ENCODE results near the gene ST6GAL2.

The ST6GAL2 gene

GRCh38 chr2:106899786-106900530, 14.0 kb upstream of the ST6GAL2 start:
- DNase-seq (ENCODE audit: low read depth), result no peak
- no peak overlapping the region for H3K4me3 ChIP-seq (ENCODE audit: low read depth, low read length)
- no peak for TF ChIP-seq CTCF (IDR thresholded peaks at IDR 0.05; ENCODE audit: low read depth, low read length, missing control alignments)

DNA sequence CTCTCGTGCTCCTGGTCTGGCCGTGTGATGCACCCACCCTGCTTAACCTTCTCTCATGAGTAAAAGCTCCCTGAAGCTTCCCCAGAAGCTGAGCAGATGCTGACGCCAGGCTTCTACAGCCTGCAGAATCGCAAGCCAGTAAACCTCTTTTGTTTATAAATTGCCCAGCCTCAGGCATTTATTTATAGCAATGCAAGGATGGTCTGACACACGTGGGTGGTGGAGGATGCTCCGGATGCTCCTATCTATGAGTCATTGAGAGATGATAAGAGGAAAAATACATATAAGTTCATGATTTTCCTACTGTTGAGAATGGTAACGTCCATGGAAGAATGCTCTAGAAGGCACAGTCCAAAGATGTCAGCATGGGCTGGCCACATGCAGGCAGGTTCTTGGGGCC, 8.6 kb upstream of the ST6GAL2 start:
- no peak for DNase-seq (ENCODE audit: low read depth)
- no peak for TF ChIP-seq CTCF (IDR thresholded peaks at IDR 0.05; ENCODE audit: low read depth, low read length, missing control alignments)
- H3K4me3 ChIP-seq (ENCODE audit: low read depth, low read length), result no peak overlapping the region

GRCh38 chr2:106892048-106892447, 6.1 kb upstream of the ST6GAL2 start:
- TF ChIP-seq CTCF (IDR thresholded peaks at IDR 0.05; ENCODE audit: low read depth, low read length, missing control alignments), result no peak
- H3K4me3 ChIP-seq (ENCODE audit: low read depth, low read length), result no peak overlapping the region
- no peak for DNase-seq (ENCODE audit: low read depth)

DNA sequence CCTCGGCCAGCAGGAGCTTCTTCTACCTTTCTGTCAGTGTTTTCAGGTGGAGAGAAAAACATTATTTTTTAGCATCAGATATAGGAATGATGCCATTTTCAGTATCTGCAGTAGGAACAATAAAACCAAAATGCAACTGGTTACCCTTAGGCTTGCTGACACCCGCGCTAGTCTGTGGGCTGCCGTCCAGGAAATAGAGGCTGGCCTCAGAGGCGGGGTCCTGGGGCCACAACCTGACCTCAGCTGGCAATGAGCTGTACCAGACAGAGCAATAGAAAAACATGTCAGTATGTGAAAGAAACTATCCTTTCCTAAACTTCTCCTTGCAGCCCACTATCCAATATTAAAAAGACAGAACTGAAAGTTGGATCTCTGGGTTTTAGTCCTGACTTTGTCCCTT, 4.6 kb upstream of the ST6GAL2 start:
- DNase-seq (ENCODE audit: low read depth), result no peak
- no peak overlapping the region for H3K4me3 ChIP-seq (ENCODE audit: low read depth, low read length)
- no peak for TF ChIP-seq CTCF (IDR thresholded peaks at IDR 0.05; ENCODE audit: low read depth, low read length, missing control alignments)

GRCh38 chr2:106886916-106887758, 1.2 kb upstream of the ST6GAL2 start:
- no peak overlapping the region for H3K4me3 ChIP-seq (ENCODE audit: low read depth, low read length)
- DNase-seq (ENCODE audit: low read depth), result no peak
- no peak for TF ChIP-seq CTCF (IDR thresholded peaks at IDR 0.05; ENCODE audit: low read depth, low read length, missing control alignments)

- DNase-seq (ENCODE audit: low read depth), result no peak
- no peak overlapping the region for H3K4me3 ChIP-seq (ENCODE audit: low read depth, low read length)
- no peak for TF ChIP-seq CTCF (IDR thresholded peaks at IDR 0.05; ENCODE audit: low read depth, low read length, missing control alignments)
Measured at GRCh38 chr2:106885329-106885728, 638 bp downstream of the ST6GAL2 start.

All from GM12864 (cell line).